Ramos (cell line): Measurements from ENCODE around the gene MON1A.

Experiments
- in situ Hi-C: fragments of 300-500 bp; cut with MboI; formaldehyde crosslinking; loops from one replicate; pipeline ENCODE4 v1.14.3; 2022; ENCODE audit warnings: low sequenced_read_pairs; ENCODE audit not compliant: unreplicated experiment

Gene MON1A

DNA sequence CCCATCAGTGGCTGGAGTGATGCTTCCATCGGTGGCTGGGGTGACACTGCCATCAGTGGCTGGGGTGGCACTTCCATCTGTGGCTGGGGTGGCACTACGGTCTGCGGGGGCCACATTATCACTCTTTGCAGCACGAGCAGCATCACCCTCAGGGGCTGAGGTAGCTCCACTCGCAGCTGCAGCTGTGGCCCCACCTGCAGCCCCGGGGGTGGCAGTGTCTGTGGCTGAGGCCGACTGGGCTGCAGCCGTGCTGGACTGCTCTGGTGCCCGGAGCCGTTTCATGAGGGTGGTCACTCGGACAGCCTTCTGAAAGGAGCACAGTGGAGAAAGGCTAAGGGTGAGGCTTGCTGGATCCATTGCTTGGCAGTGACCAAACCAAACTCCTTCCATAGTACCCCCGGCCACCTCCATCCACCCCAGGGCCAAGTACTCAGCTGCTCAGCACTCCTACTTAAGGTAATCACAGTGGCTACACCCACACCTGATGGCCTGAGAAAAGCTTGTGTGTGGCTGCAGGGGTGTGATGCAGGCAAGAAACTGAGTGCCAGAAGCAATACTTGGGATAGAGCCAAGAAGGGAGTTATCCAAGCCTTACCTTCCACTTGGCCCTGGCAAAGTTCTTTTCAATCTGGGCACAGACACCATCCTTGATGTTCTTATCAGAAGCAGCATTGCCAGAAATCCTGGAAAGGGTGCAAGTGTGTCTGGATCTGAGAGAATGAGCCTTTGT lies 69.9 kb downstream of the MON1A start:
- in situ Hi-C loops = no loop called here
